ENCODE measurements around the gene COA8.

DNA sequence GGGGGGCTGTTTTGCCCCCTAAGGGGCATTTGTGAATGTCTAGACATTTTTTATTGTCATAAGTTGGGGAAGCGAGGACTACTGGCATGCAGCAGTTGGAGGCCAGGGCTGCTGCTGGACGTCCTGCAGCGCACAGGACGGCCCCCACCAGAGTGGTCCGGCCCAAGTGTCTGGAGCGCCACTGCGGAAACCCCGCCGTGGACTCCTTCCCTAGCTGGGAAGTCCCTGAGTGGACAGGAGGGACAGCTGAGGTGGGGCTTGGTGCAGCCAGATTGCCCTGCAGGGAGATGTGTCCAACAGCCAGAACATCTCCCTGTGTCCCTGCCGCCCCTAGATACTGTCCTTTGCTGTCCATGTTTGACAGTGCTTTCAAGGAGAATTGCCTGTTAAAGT is 45.6 kb upstream of the COA8 start:
- TF ChIP-seq CTCF (IDR thresholded peaks at IDR 0.05) (no peak), POLR2A (IDR thresholded peaks at IDR 0.05) (no peak)
